Calu3 (cell line): Measurements from ENCODE around the gene HIVEP1. TPM values are rescaled to one million over a fixed set of nuclear protein-coding genes. Genes with fewer than 3 reads are reported as not detected.
"Not testable (repeated sequence)": the region's sequence is repeated elsewhere in the genome, so short reads cannot be mapped to it uniquely, and the experiment has no call there.

Experiments used
- BruUV-seq: library from RNA; stranded (reverse); fragments of 400-500 nt; replicated peaks from 2 replicates; lab custom pipeline; 2021; lab: Mats Ljungman, UMichigan
- CTCF ChIA-PET: fragments of 300-600 bp; sonication (Branson Sonifier 250); formaldehyde crosslinking; loops from one replicate; lab custom pipeline; 2022; ENCODE audit warnings: antibody characterized with exemption; lab: Charles Lee
- DNase-seq: peaks from one replicate; pipeline ENCODE4 v3.0.0; 2022
- H3K27ac Mint-ChIP-seq: one replicate; pipeline ENCODE4 v1.8.0; 2022; ENCODE audit warnings: mixed read lengths; ENCODE audit not compliant: unreplicated experiment
- H3K27me3 Mint-ChIP-seq: one replicate; pipeline ENCODE4 v1.8.0; 2022; ENCODE audit warnings: mixed read lengths; ENCODE audit not compliant: unreplicated experiment
- H3K36me3 Mint-ChIP-seq: one replicate; pipeline ENCODE4 v1.8.0; 2022; ENCODE audit warnings: mild to moderate bottlenecking, moderate library complexity, mixed read lengths; ENCODE audit not compliant: insufficient read depth, unreplicated experiment
- H3K4me1 Mint-ChIP-seq: one replicate; pipeline ENCODE4 v1.8.0; 2022; ENCODE audit warnings: mild to moderate bottlenecking, low read depth, mixed read lengths; ENCODE audit not compliant: unreplicated experiment
- H3K4me3 Mint-ChIP-seq: one replicate; pipeline ENCODE4 v1.8.0; 2022; ENCODE audit warnings: mild to moderate bottlenecking, low read depth, moderate library complexity, mixed read lengths; ENCODE audit not compliant: unreplicated experiment
- H3K9me3 Mint-ChIP-seq: one replicate; pipeline ENCODE4 v1.8.0; 2022; ENCODE audit warnings: low read depth, mixed read lengths; ENCODE audit not compliant: unreplicated experiment
- CTCF ChIP-seq: fragments of 200-600 bp; IDR thresholded peaks from one replicate; pipeline ENCODE4 v1.8.0; 2022; ENCODE audit warnings: antibody characterized with exemption; ENCODE audit not compliant: unreplicated experiment
- intact Hi-C: fragments of 100-400 bp; cut with micrococcal nuclease; formaldehyde crosslinking; loops from one replicate; pipeline ENCODE4 v1.10.0; 2022; ENCODE audit not compliant: unreplicated experiment
- total RNA-seq: library from RNA; stranded (reverse); gene quantifications from 2 replicates; pipeline ENCODE4 v1.2.3, GENCODE V29; 2022

HIVEP1 gene
- total RNA-seq, 1 experiment from 2014 or later: 16.1 TPM

DNA sequence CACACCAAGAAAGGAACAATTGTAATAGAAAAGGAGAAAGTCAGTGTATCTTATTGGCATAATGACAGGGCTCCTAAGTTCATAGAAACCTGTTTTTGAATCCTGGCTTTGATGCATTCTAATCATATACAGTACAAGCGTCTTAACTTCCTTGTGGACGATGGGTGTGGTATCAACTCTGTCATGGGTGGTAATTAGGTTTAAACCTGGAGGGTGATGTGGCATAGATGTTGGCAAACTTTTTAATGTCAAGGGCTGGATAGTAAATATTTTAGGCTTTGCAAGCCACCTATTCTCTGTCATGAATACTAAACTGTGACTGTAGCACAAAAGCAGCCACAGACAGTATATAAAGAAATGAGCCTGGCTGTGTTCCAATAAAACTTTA, 139.3 kb downstream of the HIVEP1 start:
- DNase-seq: no peak
- Mint-ChIP-seq H3K27me3 (no peaks in the 10 kb centered on the region), H3K36me3 (no peaks in the 10 kb centered on the region), H3K27ac (no peak overlapping the region), H3K4me1 (peaks cover 25% of the 10 kb centered on the region), H3K9me3 (no peaks in the 10 kb centered on the region), H3K4me3 (no peak overlapping the region)
- no TSS peak for BruUV-seq
- CTCF ChIA-PET: no interaction called here
- intact Hi-C loops: loop anchor here (1.0 to 10.0 kb wide), 3 partner anchors 83 to 483 kb away; no protein-coding TSS in a partner anchor
- TF ChIP-seq CTCF: no peak

DNA sequence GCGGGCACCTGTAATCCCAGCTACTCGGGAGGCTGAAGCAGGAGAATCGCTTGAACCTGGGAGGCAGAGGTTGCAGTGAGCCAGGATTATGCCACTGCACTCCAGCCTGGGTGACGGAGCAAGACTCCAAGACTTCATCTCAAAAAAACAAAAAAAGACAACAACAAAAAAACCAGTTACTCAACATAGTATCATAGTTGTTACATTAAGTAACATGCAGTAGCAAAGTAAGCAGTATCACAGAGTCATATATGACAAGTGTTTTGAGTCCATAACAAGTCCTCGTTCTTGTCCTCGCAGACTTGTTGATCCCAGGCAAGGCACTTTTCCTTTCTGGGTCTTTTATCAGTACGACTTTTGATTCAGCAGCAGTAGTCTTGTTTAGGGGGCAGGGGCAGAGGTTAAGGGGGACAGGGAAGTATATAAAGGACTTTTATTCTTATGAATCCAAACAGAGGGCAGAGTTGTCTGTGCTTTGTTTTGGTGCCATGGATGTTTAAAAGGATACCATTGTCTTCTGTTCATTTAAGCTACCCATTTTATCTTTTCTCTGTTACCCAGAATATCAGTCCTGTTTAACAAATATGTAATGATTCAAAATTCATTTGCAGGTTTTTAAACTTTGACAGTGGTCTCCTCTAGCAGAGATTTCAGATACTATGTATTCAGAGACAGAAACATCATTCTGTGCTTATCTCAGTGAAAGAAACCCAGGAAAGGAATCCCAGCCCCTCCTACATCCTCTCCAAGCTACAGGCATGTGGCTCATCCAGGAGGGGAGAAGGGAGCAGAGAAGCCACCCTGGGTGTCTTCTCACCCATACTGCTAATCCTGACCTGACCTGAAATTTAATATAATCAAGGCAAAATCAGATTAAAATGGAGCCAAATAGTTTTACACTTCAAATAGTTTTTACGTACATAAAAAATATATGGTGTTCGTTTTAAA, 140.2 kb downstream of the HIVEP1 start:
- no peak for TF ChIP-seq CTCF
- no peak for DNase-seq
- no TSS peak for BruUV-seq
- no peak overlapping the region for H3K27ac Mint-ChIP-seq
- H3K4me3 Mint-ChIP-seq: no peak overlapping the region
- no peaks in the 10 kb centered on the region for H3K9me3 Mint-ChIP-seq
- CTCF ChIA-PET: no interaction called here
- H3K4me1 Mint-ChIP-seq: peaks cover 25% of the 10 kb centered on the region
- no peaks in the 10 kb centered on the region for H3K27me3 Mint-ChIP-seq
- H3K36me3 Mint-ChIP-seq: no peaks in the 10 kb centered on the region
- intact Hi-C loops: loop anchor here (10.0 kb wide), 1 partner anchor 483 kb away; no protein-coding TSS in a partner anchor

GRCh38 chr6:12155769-12156168, 143.7 kb downstream of the HIVEP1 start:
- DNase-seq, H3K9me3 Mint-ChIP-seq, H3K4me3 Mint-ChIP-seq, H3K36me3 Mint-ChIP-seq, BruUV-seq, H3K27me3 Mint-ChIP-seq, CTCF ChIA-PET, H3K27ac Mint-ChIP-seq, H3K4me1 Mint-ChIP-seq: not testable (repeated sequence)
- intact Hi-C loops: loop anchor here (10.0 kb wide), 1 partner anchor 479 kb away; no protein-coding TSS in a partner anchor

DNA sequence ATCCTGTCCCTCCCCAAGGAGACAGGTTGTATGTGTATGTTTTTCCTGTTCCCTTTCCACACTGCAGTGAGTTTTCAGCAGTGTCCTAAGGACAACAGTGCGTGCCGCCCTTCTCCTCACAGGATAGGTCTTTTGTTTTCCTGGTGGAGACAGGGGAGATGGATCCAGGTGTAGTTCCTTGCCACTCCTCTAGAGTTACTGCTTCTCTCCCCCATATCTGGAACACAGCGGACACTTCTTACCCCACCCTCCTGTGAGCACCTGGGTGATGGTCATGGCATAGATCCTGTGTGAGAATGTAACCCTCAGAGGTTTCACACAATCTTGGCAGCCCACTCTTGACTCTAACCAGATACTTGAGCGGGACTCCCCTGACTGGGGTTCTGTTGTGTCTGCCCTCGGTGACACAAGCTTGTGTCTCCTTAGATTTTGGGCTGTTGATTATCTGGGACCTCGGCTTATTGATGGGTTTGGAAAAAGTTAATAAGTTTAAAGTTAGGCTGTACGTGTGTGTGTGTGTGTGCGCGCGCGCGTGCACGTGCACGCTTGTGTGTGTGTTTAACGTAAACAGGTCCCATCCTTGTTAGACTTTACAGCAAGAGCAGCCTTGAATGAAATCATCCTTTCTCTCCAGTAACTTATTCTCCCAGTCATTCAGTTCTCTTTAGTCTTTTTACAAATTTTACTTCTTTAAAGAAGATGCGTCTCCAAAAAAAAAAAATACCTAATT, 146.7 kb downstream of the HIVEP1 start:
- no peak overlapping the region for H3K27ac Mint-ChIP-seq
- CTCF ChIA-PET: no interaction called here
- intact Hi-C loops: loop anchor here (10.0 kb wide), 1 partner anchor 476 kb away; no protein-coding TSS in a partner anchor
- H3K4me3 Mint-ChIP-seq: no peak overlapping the region
- DNase-seq: no peak
- TF ChIP-seq CTCF: no peak
- peaks cover 6% of the 10 kb centered on the region for H3K36me3 Mint-ChIP-seq
- BruUV-seq: no TSS peak
- H3K27me3 Mint-ChIP-seq: no peaks in the 10 kb centered on the region
- H3K4me1 Mint-ChIP-seq: no peaks in the 10 kb centered on the region
- no peaks in the 10 kb centered on the region for H3K9me3 Mint-ChIP-seq
